Caco-2 (cell line): Measurements from ENCODE around the gene AGAP2. TPM values are rescaled to one million over a fixed set of nuclear protein-coding genes. Genes with fewer than 3 reads are reported as not detected.

Source experiments
- BruUV-seq: library from RNA; stranded (reverse); fragments of 400-500 nt; replicated peaks from 2 replicates; lab custom pipeline; 2021; lab: Mats Ljungman, UMichigan
- CTCF ChIA-PET: fragments of 300-600 bp; sonication (Branson Sonifier 250); formaldehyde crosslinking; loops from one replicate; lab custom pipeline; 2022; ENCODE audit warnings: antibody characterized with exemption; lab: Charles Lee
- POLR2A ChIA-PET: fragments of 300-600 bp; sonication (Branson Sonifier 250); formaldehyde crosslinking; loops from one replicate; lab custom pipeline; 2022; ENCODE audit warnings: antibody characterized with exemption; lab: Charles Lee
- DNase-seq, 2 experiments: peaks; one replicate each; pipeline versions ENCODE4 v3.0.0 to v3.0.0-alpha.2; 2020 to 2022
- H3K27me3 ChIP-seq: replicated peaks from 2 replicates; pipeline ENCODE4 v1.6.0; 2011; ENCODE audit warnings: low read length; ENCODE audit not compliant: control insufficient read depth, insufficient read depth
- H3K36me3 ChIP-seq: 2 replicates; pipeline ENCODE4 v1.5.1; 2011; ENCODE audit warnings: low read length; ENCODE audit not compliant: control insufficient read depth, insufficient read depth
- H3K4me1 ChIP-seq: fragments of 250-450 bp; sonication (Bioruptor Pico); 2 replicates; pipeline ENCODE4 v1.5.1; 2020; ENCODE audit warnings: mild to moderate bottlenecking
- H3K4me3 ChIP-seq: 2 replicates; pipeline ENCODE4 v1.5.1; 2011; ENCODE audit warnings: low read depth, mild to moderate bottlenecking, control low read depth, low read length
- H3K9me3 ChIP-seq: fragments of 250-450 bp; sonication (Bioruptor Pico); 2 replicates; pipeline ENCODE4 v1.5.1; 2020; ENCODE audit warnings: mild to moderate bottlenecking, moderate library complexity
- H3K27ac Mint-ChIP-seq: one replicate; pipeline ENCODE4 v1.8.0; 2022; ENCODE audit warnings: mixed read lengths; ENCODE audit not compliant: unreplicated experiment
- H3K27me3 Mint-ChIP-seq: one replicate; pipeline ENCODE4 v1.8.0; 2022; ENCODE audit warnings: mixed read lengths; ENCODE audit not compliant: insufficient read depth, unreplicated experiment
- H3K36me3 Mint-ChIP-seq: one replicate; pipeline ENCODE4 v1.8.0; 2022; ENCODE audit warnings: mild to moderate bottlenecking, mixed read lengths; ENCODE audit not compliant: insufficient read depth, unreplicated experiment
- H3K4me1 Mint-ChIP-seq: one replicate; pipeline ENCODE4 v1.8.0; 2022; ENCODE audit warnings: low read depth, mixed read lengths; ENCODE audit not compliant: unreplicated experiment
- H3K4me3 Mint-ChIP-seq: one replicate; pipeline ENCODE4 v1.8.0; 2022; ENCODE audit warnings: mild to moderate bottlenecking, moderate library complexity, mixed read lengths; ENCODE audit not compliant: unreplicated experiment
- H3K9me3 Mint-ChIP-seq: one replicate; pipeline ENCODE4 v1.8.0; 2022; ENCODE audit warnings: mixed read lengths; ENCODE audit not compliant: unreplicated experiment
- CTCF ChIP-seq, 2 experiments: fragments of 200-600 bp in 1 of 2; IDR thresholded peaks; 1 replicate in 1 of 2; 2 replicates in 1 of 2; pipeline versions ENCODE4 v1.5.1 to v1.8.0; 2011 to 2022; ENCODE audit warnings: antibody characterized with exemption in 1 of 2, control low read depth in 1 of 2, inconsistent platforms in 1 of 2, low read depth in 1 of 2, low read length in 1 of 2, mild to moderate bottlenecking in 1 of 2, moderate library complexity in 1 of 2; ENCODE audit not compliant: insufficient read depth in 1 of 2, severe bottlenecking in 1 of 2, unreplicated experiment in 1 of 2
- intact Hi-C: fragments of 100-400 bp; cut with micrococcal nuclease; formaldehyde crosslinking; loops from one replicate; pipeline ENCODE4 v1.10.0; 2022; ENCODE audit not compliant: unreplicated experiment
- total RNA-seq: library from RNA; stranded (reverse); gene quantifications from 2 replicates; pipeline ENCODE4 v1.2.3, GENCODE V29; 2022

AGAP2 gene
- total RNA-seq, 1 experiment from 2014 or later: 0.09 TPM

- H3K4me3 Mint-ChIP-seq: no peak overlapping the region
- peaks cover 17% of the 10 kb centered on the region for H3K4me1 Mint-ChIP-seq
- H3K27me3 Mint-ChIP-seq: peaks cover 30% of the 10 kb centered on the region
- H3K27me3 ChIP-seq: peaks cover 7% of the 10 kb centered on the region
- TF ChIP-seq CTCF (IDR thresholded peaks at IDR 0.05; ENCODE audit: insufficient read depth in 1 of 2, low read depth in 1 of 2, low read length in 1 of 2, severe bottlenecking in 1 of 2, unreplicated experiment in 1 of 2): no peak
- no peak overlapping the region for H3K4me3 ChIP-seq
- no peaks in the 10 kb centered on the region for H3K9me3 ChIP-seq
- H3K4me1 ChIP-seq: peaks cover 12% of the 10 kb centered on the region
- intact Hi-C loops: no loop called here
- no peaks in the 10 kb centered on the region for H3K36me3 ChIP-seq
- H3K9me3 Mint-ChIP-seq: no peaks in the 10 kb centered on the region
- no TSS peak for BruUV-seq
- ChIA-PET POLR2A (no interaction called here), CTCF (interaction anchor here (1.7 to 3.8 kb wide), 2 partner anchors 8 to 151 kb away, joined by 8 to 32 read pairs; no protein-coding TSS in a partner anchor)
- no peaks in the 10 kb centered on the region for H3K36me3 Mint-ChIP-seq
- H3K27ac Mint-ChIP-seq: no peak overlapping the region
- DNase-seq: no peak
These were observed 4.0 kb downstream of the AGAP2 start for GRCh38 chr12:57734591-57734990.

- CTCF ChIA-PET: no interaction called here
- no peak for DNase-seq
- POLR2A ChIA-PET: no interaction called here
- no peaks in the 10 kb centered on the region for H3K36me3 Mint-ChIP-seq
- Histone ChIP-seq H3K4me1 (peaks cover 12% of the 10 kb centered on the region), H3K4me3 (no peak overlapping the region), H3K36me3 (no peaks in the 10 kb centered on the region), H3K9me3 (no peaks in the 10 kb centered on the region), H3K27me3 (peaks cover 7% of the 10 kb centered on the region)
- H3K27ac Mint-ChIP-seq: no peak overlapping the region
- H3K4me1 Mint-ChIP-seq: peaks cover 17% of the 10 kb centered on the region
- TF ChIP-seq CTCF (IDR thresholded peaks at IDR 0.05; ENCODE audit: insufficient read depth in 1 of 2, low read depth in 1 of 2, low read length in 1 of 2, severe bottlenecking in 1 of 2, unreplicated experiment in 1 of 2): no peak
- peaks cover 27% of the 10 kb centered on the region for H3K27me3 Mint-ChIP-seq
- BruUV-seq: no TSS peak
- H3K4me3 Mint-ChIP-seq: no peak overlapping the region
- no peaks in the 10 kb centered on the region for H3K9me3 Mint-ChIP-seq
- intact Hi-C loops: no loop called here
These were observed 4.6 kb downstream of the AGAP2 start for GRCh38 chr12:57733928-57734327.

- peaks cover 17% of the 10 kb centered on the region for H3K4me1 Mint-ChIP-seq
- BruUV-seq: no TSS peak
- no peak for TF ChIP-seq CTCF (IDR thresholded peaks at IDR 0.05; ENCODE audit: insufficient read depth in 1 of 2, low read depth in 1 of 2, low read length in 1 of 2, severe bottlenecking in 1 of 2, unreplicated experiment in 1 of 2)
- H3K27ac Mint-ChIP-seq: no peak overlapping the region
- Histone ChIP-seq H3K9me3 (no peaks in the 10 kb centered on the region), H3K4me1 (peaks cover 12% of the 10 kb centered on the region), H3K27me3 (peaks cover 7% of the 10 kb centered on the region), H3K4me3 (no peak overlapping the region), H3K36me3 (no peaks in the 10 kb centered on the region)
- DNase-seq: no peak
- no peaks in the 10 kb centered on the region for H3K36me3 Mint-ChIP-seq
- intact Hi-C loops: no loop called here
- POLR2A ChIA-PET: interaction anchor here (0.6 to 1.1 kb wide), 2 partner anchors 12 to 29 kb away, joined by 4 to 5 read pairs; partner anchors contain the start of gene TSPAN31
- no peaks in the 10 kb centered on the region for H3K9me3 Mint-ChIP-seq
- H3K27me3 Mint-ChIP-seq: peaks cover 31% of the 10 kb centered on the region
- CTCF ChIA-PET: interaction anchor here (1.2 kb wide), 1 partner anchor 150 kb away, joined by 3 read pairs; no protein-coding TSS in a partner anchor
- no peak overlapping the region for H3K4me3 Mint-ChIP-seq
These were observed 5.6 kb downstream of the AGAP2 start for GRCh38 chr12:57732726-57733593.
